OCI-M1 (cell line): ENCODE measurements around the gene STAT5A.
"Not testable (repeated sequence)": the region's sequence is repeated elsewhere in the genome, so short reads cannot be mapped to it uniquely, and the experiment has no call there.

Source experiments
- DNase-seq: peaks from one replicate; lab custom pipeline; 2025; lab: John Stamatoyannopoulos, UW

STAT5A gene

DNA sequence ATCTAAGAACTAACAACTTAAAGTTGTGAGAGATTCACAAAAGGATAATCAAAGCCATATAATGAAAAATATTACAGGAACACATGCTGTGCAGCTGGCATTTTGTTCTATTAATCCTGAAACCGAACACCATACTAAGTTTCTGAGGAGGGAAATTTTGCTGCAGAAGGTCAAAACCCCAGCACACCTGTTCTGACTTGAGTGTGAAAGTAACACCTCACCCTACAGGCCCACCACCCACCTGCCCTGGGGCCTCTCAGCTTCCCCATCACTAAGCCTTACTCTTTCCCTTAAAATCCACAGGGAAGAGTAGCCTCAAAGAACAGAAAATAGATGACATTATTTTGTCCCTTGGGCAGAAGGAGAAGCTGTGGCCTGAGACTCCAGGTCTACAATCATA, 44.8 kb downstream of the STAT5A start:
- no peak for DNase-seq

GRCh38 chr17:42334677-42335076, 46.4 kb downstream of the STAT5A start:
- no peak for DNase-seq

DNA sequence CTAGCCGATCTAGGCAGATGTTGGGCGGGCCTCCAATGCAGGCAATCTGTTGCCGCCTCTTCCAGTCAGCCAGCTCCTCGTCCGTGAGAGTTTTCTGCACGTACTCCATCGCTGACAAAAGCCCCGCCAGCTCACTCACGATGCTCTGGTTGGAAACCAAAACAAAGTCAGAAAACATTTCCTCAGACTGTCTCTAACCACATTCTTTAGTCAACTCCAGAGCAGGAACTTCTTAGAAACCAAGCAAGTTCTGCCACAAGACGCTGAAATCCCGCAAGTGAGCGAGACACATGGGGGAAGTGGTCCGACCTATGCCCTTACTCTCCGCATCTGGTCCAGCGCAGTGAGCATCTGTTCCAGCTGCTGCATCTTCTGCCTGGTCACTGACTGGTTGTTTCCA, 49.1 kb downstream of the STAT5A start:
- no peak for DNase-seq

DNA sequence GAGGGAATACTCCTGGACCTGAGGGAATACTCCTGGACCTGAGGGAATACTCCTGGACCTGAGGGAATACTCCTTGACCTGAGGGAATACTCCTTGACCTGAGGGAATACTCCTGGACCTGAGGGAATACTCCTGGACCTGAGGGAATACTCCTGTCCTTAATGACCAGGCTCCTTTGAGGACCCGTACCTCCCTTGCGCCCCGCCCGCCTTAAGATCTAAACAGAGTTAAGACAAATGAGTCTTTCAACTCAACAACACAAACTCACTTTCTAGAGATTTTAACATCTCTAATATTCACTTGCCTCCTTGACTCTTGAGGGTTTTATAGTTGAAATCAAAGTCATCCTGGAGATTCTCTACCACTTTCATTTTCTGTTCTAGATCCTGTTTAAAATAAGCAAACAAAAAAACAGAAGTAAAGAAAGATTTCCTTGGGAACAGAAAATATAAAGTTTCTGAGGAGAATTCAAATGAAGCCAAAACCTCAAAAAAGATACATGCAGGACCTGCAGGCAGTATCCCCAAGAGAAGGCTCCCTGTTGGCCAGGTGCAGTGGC, 50.2 kb downstream of the STAT5A start:
- no peak for DNase-seq

GRCh38 chr17:42339221-42339620, 50.9 kb downstream of the STAT5A start:
- no peak for DNase-seq

- DNase-seq: no peak
Observed at GRCh38 chr17:42340691-42341127, 52.4 kb downstream of the STAT5A start.

- DNase-seq: no peak
Observed at GRCh38 chr17:42341568-42341967, 53.3 kb downstream of the STAT5A start.

DNA sequence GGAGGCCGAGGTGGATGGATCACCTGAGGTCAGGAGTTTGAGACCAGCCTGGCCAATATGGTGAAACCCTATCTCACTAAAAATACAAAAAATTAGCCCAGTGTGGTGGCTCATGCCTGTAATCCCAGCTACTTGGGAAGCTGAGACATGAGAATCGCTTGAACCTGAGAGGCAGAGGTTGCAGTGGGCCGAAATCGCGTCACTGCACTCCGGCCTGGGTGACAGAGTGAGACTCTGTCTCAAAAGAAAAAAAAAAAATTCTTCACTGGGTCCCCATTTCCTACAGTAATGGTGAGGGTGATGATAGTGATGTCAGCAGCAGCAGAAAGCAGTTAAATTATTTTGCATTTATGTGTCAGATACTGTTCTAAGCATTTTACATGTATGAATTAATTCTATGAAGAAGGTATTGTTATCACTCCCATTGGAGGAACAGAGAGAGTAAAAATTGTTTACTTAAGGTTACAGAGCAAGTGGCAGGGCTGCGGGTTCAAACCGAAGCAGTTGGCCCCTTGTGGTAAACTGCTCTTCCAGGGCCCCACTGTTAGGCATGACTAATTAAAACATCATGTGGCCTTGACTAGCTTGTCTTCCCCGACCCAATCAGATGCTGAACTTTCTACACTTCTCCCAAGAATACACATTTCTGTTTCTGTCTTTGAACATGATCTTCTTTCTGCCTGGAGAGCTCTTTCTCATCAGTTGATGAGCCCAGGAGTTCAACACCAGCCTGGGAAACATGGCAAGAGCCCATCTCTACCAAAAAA, 54.1 kb downstream of the STAT5A start:
- DNase-seq: peak; percentile 17

- DNase-seq: no peak
Observed at GRCh38 chr17:42345396-42346073, 57.2 kb downstream of the STAT5A start.

DNA sequence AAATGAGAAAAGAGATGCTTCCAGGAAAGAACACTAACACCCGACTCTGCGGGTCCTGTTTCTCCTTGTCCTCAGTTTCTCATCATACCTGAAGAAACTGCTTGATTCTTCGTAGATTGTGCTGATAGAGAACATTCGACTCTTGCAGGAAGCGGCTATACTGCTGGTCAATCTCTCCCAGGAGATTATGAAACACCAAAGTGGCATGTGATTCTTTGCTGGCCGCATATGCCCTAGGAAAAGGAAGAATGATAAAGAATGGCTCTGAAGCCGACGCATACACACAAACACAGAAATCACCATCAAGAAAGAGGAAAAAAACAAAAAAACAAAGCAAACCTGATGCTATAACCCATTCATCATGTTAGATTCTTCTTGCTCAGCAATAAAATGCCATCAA, 58.2 kb downstream of the STAT5A start:
- DNase-seq: no peak

DNA sequence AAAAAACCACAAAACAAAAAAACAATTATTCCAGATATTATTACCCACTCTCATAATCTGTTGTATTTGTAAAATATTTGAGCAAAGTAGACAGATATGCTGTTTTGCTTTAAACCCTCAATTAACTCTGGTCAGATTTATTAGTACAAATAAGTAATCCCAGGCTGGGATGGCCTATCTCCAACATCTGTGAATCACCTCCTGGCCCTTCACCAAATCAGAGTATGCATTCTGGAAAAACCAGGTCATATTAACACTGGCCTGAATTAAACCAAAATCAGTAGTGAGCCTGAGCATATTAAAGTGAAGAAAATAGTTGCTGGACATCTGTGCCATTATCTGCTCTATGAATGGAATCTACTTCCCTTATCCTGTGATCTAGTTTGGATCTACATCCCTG, 58.9 kb downstream of the STAT5A start:
- DNase-seq: no peak

- no peak for DNase-seq
Observed at GRCh38 chr17:42347606-42348005, 59.3 kb downstream of the STAT5A start.

DNA sequence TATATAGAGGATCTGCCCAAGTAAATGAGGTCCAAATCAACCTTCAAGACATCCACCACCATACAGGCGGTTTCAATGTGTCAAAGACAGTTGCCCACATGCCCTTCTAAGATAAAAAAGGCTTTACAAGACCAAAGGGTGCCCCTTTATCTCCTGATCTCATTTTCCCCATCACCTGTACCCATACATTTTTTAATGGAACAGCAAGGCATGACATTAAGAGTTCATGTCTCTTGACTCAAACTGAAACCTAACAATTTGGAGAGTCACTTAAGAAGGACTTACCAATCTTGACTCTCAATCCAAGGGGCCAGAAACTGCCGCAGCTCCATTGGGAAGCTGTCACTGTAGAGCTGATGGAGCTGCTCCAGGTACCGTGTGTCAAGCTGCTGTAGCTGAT, 59.8 kb downstream of the STAT5A start:
- DNase-seq: no peak

- no peak for DNase-seq
Observed at GRCh38 chr17:42354956-42355843, 66.9 kb downstream of the STAT5A start.

GRCh38 chr17:42358434-42358833, 70.1 kb downstream of the STAT5A start:
- DNase-seq: no peak

DNA sequence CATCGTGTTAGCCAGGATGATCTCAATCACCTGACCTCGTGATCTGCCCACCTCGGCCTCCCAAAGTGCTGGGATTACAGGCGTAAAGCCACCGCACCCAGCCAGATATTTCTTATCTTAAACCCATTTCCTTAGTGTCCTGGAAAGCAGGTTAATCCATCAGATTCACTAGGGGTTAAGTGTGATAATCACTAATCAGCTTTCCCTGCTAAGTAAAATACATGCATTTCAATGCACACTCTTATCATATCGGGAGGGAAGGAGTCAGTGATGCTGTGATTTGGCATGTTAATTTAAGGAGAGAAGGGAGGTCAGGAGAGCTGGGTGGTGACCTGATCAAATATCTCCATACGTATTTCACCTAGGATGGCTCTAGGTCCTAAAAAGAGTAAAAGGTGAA, 70.8 kb downstream of the STAT5A start:
- no peak for DNase-seq

DNA sequence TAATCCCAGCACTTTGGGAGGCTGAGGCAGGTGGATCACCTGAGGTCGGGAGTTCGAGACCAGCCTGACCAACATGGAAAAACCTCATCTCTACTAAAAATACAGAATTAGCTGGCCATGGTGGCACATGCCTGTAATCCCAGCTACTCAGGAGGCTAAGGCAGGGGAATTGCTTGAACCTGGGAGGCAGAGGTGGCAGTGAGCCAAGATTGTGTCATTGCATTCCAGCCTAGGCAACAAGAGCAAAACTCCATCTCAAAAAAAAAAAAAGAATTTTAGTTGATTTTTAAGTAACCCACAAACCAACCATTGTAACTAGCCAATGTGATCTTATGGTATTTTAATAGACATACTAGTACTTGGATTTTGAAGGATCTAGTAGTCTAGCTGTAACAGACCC, 72.1 kb downstream of the STAT5A start:
- not testable (repeated sequence) for DNase-seq
